Fibroblast of skin of scalp (primary cell): Measurements from ENCODE around the gene TPSD1.
"Not testable (repeated sequence)": the region's sequence is repeated elsewhere in the genome, so short reads cannot be mapped to it uniquely, and the experiment has no call there.

Experiments
- DNase-seq: peaks from one replicate; pipeline ENCODE4 v3.0.0-alpha.2; 2013

TPSD1 gene

DNA sequence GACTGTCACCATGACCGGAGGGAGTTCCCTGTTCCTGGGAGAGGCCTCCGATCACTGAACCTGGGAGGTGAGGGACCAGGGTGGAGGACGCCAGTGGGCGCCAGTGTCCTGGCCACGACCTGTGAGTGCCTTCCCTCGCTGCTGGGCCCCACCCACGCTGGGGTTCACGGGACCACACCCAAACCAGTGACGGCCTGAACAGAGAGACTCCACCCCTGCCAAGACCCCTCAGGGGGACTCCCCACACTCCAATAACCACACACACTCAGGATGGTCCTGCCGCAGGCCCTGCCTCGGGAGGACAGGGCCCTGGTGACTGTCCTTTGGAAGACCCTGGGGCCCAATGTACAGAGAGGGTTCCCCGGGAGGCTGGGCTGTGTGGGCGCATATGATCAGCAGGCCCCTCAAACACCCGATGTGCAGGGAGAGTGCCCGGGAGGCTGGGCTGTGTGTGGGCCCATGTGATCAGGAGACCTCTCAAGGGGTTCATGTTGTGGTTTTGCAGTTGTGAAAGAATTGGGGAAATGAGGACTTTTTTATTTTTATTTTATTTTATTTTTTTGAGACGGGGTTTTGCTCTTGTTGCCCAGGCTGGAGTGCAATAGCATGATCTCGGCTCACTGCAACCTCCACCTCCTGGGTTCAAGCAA is 26.6 kb downstream of the TPSD1 start:
- no peak for DNase-seq

DNA sequence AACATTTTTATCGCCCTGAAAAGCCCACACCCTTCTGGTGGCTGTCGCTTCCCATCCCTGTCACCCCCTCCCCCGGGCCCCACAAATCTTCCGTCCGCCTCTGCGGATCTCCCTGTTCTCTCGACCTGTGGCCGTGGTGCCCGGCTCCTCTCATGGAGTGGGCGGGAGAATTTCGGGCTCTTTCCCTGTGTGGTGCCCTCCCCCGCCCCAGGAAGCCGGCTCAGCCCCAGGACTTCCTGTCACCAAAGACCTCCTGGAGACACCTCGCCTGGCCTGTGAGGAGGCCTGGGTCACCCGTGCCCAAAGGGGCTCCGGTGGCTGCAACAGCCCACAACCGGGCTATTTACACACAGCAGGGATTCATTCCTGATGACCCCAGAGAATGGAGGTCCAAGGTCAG is 27.4 kb downstream of the TPSD1 start:
- no peak for DNase-seq

DNA sequence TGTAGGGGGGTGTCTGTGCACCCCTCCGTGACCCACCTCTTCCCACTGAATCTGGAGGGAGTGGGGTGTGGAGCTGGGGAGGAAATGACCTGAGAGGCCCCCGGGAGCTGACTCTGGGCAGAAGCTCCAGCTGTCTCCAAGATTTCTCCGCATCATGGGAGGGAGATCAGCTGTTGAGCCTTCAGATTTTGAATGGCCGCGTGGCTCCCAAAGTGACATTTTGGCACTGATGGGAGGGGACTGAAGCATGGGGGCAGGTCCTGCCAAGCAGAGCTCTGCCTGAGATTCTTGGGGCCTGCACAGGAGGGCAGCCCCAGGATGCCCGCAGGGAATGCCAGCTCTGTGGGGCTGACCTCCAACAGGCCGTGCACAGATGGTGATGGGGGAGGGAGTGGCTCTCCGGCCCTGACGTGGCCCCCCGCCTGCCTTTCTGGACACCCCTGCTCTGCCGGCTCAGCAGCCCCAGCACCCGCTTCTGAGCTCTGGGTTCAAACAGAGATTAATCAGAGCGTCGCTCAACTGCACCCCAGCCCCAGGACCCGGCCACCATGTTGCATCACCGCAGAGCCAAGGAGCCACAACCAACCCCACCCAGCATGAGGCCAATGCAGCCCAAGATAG is 28.2 kb downstream of the TPSD1 start:
- DNase-seq = no peak

- no peak for DNase-seq
These were observed 30.0 kb downstream of the TPSD1 start for GRCh38 chr16:1285669-1286512.

- no peak for DNase-seq
These were observed 30.7 kb downstream of the TPSD1 start for GRCh38 chr16:1286513-1287094.

- DNase-seq = no peak
These were observed 32.3 kb downstream of the TPSD1 start for GRCh38 chr16:1287982-1288670.

GRCh38 chr16:1288813-1289476 is 33.1 kb downstream of the TPSD1 start:
- no peak for DNase-seq

DNA sequence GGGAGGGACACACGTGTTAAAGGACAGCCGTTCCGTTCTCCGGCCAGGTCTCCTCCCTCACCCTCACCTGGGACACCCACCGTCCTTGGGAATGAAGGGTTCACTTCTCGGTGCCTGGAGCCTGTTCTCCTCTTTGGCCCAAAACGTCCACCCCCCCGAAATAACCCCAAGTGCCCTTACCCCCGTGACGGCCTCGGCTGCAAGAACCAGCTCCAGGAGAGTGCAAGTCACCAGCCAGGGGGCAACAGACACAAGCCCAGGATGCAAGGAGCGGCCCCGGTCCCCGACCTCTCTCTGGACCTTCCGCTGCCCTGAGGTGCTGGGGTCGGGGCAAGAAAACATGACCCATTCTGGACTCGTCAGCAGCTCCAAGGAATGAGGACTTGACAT is 33.6 kb downstream of the TPSD1 start:
- DNase-seq = no peak

DNA sequence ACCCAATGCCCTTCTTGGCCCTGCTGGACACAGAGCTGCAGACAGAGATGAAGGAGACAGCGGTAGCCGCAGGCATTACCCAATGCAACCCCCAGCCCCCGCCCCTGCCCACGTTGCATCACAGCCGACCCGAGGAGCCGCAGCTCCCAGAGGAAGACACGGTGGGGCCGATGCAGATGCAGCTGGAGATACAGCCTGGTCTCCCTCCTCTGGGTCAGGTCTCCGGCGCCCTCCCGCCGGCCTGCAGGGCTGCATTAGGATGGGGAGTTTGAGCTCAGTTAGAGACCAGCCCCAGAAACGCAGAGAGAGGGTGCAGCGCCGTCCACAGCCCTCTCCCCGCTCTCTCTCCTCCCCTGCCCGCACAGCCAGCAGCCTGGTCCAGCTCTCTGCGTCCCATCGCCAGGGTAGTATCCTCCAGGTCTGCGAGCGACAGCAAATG is 34.2 kb downstream of the TPSD1 start:
- no peak for DNase-seq

DNA sequence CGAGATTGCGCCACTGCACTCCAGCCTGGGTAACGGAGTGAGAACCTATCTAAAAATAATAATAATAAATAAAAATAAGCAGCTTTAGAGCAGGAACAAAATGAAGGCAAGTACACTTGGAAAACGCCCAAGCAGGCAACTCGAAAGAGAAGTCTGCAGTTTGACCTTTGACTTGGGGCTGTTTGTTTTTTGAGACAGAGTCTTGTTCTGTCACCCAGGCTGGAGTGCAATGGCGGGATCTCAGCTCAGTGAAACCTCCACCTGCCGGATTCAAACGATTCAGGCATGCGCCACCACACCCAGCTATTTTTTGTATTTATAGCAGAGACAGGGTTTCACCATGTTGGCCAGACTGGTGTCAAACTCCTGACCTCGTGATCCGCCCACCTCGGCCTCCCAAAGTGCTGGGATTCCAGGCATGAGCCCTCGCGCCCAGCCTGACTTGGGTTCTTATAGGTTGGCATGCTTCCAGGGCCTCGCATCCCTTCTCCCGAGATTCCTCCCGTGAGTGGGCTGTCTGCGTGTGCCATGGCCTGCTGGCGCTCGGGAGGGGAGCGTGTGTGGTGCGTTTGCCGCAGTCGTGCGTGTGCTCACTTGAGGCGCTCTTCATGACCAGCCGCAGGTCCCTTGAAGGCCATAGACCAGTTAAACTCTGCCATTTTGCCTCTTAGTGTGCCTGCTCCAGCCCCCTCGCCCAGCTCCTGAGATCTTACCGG is 35.1 kb downstream of the TPSD1 start:
- DNase-seq = no peak

GRCh38 chr16:1291576-1291974 is 35.7 kb downstream of the TPSD1 start:
- no peak for DNase-seq

DNA sequence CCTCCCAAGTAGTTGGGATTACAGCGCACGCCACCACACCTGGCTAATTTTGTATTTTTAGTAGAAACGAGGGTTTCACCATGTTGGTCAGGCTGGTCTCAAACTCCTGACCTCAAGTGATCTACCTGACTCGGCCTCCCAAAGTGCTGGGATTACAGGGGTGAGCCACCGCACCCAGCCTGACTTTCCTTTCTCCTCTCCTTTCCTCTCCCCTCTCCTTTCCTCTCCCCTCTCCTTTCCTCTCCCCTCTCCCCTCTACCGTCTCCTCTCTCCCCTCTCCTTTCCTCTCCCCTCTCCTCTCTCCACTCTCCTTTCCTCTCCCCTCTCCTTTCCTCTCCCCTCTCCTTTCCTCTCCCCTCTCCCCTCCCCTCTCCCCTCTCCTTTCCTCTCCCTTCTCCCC is 36.3 kb downstream of the TPSD1 start:
- not testable (repeated sequence) for DNase-seq

DNA sequence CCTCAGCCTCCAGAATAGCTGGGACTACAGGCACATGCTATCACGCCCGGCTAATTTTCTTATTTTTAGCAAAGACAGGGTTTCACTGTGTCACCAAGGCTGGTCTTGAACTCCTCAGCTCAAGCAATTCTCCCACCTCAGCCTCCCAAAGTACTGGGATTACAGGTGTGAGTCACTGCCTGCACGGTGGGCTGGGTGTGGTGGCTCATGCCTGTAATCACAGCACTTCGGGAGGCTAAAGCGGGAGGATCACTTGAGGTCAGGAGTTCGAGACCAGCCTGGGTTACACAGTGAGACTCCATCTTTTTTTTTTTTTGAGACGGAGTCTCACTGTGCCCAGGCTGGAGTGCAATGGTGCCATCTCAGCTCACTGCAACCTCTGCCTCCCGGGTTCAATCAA is 36.9 kb downstream of the TPSD1 start:
- DNase-seq = not testable (repeated sequence)

GRCh38 chr16:1293921-1294656 is 38.2 kb downstream of the TPSD1 start:
- no peak for DNase-seq

- DNase-seq = no peak
These were observed 39.6 kb downstream of the TPSD1 start for GRCh38 chr16:1295465-1295864.

- not testable (repeated sequence) for DNase-seq
These were observed 40.8 kb downstream of the TPSD1 start for GRCh38 chr16:1296688-1297017.

DNA sequence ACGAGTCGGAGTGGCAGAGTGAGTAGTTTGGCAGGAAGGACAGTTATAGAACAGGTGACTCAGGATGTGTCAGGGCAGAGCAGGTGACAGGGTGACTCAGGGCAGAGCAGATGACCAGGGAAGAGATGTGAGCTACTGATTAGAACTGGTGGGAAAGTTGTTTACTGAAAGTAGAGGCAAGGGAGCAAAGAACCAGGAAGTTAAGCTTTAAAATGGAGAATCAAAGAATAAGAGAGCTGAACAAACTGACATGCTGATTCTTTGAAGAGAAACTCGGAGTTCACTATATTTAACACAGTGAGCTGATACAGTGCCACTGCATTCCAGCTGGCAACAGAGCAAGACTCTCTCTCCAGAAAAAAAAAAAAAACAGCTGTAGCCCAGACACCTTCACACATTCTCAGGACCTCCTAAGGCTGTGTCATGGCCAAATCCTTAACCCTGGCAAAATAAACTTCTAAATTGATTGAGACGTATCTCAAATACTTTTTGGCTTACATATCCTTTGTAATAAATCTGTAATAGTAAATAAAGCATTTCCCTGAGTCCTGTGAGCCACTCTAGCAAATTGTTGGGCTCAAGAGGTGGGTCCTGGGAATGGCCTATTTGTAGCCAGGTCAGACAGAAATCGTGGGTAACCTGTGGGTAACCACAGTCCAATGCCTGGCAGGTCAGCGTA is 41.3 kb downstream of the TPSD1 start:
- no peak for DNase-seq

DNA sequence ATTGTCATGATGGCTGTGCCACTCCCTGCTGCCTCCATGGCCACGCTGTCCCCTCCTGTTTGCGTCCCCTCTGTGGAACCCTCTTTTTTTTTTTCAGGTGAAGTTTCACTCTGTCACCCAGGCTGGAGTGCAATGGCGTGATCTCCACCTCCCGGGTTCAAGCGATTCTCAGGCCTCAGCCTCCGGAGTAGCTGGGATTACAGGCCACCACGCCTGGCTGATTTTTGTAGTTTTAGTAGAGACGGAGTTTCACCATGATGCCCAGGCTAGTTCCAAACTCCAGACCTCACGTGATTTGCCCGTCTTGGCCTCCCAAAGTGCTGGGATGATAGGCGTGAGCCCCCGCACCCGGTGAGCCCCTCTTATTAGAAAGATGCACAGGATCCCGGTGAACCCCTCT is 42.5 kb downstream of the TPSD1 start:
- no peak for DNase-seq

GRCh38 chr16:1299012-1299867 is 43.4 kb downstream of the TPSD1 start:
- DNase-seq = no peak
